ENCODE measurements around the gene UCHL5.

DNA sequence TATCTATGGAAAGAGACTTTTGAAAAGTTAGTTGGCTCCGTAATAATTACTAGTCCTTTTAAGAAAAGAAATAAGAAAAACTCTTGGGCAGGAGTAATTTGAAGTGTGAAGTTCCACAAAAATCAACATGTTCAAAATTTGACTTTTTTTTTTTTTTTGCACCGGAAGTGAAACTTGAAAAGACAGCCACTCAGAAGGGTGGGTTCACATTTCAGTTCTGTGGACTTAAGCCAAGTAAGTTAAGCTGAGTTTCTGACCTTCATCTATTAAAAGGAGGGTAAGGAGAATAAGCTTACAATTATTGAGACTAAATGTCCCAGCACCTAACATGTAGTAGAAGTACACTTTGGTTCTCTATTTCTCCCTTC, 11.2 kb upstream of the UCHL5 start:
- TF ChIP-seq, protein P1, sequence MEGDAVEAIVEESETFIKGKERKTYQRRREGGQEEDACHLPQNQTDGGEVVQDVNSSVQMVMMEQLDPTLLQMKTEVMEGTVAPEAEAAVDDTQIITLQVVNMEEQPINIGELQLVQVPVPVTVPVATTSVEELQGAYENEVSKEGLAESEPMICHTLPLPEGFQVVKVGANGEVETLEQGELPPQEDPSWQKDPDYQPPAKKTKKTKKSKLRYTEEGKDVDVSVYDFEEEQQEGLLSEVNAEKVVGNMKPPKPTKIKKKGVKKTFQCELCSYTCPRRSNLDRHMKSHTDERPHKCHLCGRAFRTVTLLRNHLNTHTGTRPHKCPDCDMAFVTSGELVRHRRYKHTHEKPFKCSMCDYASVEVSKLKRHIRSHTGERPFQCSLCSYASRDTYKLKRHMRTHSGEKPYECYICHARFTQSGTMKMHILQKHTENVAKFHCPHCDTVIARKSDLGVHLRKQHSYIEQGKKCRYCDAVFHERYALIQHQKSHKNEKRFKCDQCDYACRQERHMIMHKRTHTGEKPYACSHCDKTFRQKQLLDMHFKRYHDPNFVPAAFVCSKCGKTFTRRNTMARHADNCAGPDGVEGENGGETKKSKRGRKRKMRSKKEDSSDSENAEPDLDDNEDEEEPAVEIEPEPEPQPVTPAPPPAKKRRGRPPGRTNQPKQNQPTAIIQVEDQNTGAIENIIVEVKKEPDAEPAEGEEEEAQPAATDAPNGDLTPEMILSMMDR (IDR thresholded peaks at IDR 0.05; ENCODE audit: low read depth, low read length), result peak; percentile 1; the same call in 1 of the 2 replicates
- no peak for TF ChIP-seq EZH2phosphoT487 (IDR thresholded peaks at IDR 0.05; ENCODE audit: low read depth)

Data from OCI-LY3 (cell line).